Left ventricle myocardium inferior (tissue), 1 donor: ENCODE data around the gene PLBD2. TPM values are rescaled to one million over a fixed set of nuclear protein-coding genes. Genes with fewer than 3 reads are reported as not detected.

Source experiments
- DNase-seq: peaks from one replicate; pipeline ENCODE4 v3.0.0-alpha.2; 2020
- H3K27ac ChIP-seq: fragments of 200-600 bp; replicated peaks from 2 replicates; pipeline ENCODE4 v1.8.0; 2021
- H3K27me3 ChIP-seq: fragments of 200-600 bp; 2 replicates; pipeline ENCODE4 v1.8.0; 2021; ENCODE audit warnings: low read depth
- H3K36me3 ChIP-seq: fragments of 200-600 bp; 2 replicates; pipeline ENCODE4 v1.8.0; 2021
- H3K4me1 ChIP-seq: fragments of 200-600 bp; 2 replicates; pipeline ENCODE4 v1.8.0; 2021
- H3K4me3 ChIP-seq: fragments of 200-600 bp; 2 replicates; pipeline ENCODE4 v1.8.0; 2021; ENCODE audit warnings: mild to moderate bottlenecking, moderate library complexity
- H3K9me3 ChIP-seq: fragments of 200-600 bp; replicated peaks from 2 replicates; pipeline ENCODE4 v1.8.0; 2021
- CTCF ChIP-seq: fragments of 200-600 bp; IDR thresholded peaks from 2 replicates; pipeline ENCODE4 v1.8.0; 2021; ENCODE audit warnings: antibody characterized with exemption, mild to moderate bottlenecking, borderline replicate concordance
- intact Hi-C: fragments of 100-400 bp; cut with micrococcal nuclease; formaldehyde crosslinking; loops from one replicate; pipeline ENCODE4 v1.11.0; 2022
- total RNA-seq: library from RNA; stranded (reverse); fragmentation: NEBNext Ultra II Directional; extraction: Animal tissue kit (Norgen Biotek cat#: 25700); gene quantifications from one replicate; pipeline ENCODE4 v1.2.1, GENCODE V29; 2021
- donor health status: DM: no; HTN: yes; CAD: no; lungs with severe emphysema.

Gene PLBD2
- total RNA-seq, 1 donor from 2014 or later = 28.9 TPM

- intact Hi-C loops = no loop called here
- Histone ChIP-seq H3K27ac (no peak overlapping the region), H3K4me3 (no peak overlapping the region), H3K4me1 (peaks cover under 1% of the 10 kb centered on the region), H3K9me3 (peaks cover 5% of the 10 kb centered on the region), H3K27me3 (peaks cover 44% of the 10 kb centered on the region), H3K36me3 (no peaks in the 10 kb centered on the region)
- no peak for DNase-seq
- TF ChIP-seq CTCF = no peak
Measured at GRCh38 chr12:113398346-113399290, 40.2 kb downstream of the PLBD2 start.

DNA sequence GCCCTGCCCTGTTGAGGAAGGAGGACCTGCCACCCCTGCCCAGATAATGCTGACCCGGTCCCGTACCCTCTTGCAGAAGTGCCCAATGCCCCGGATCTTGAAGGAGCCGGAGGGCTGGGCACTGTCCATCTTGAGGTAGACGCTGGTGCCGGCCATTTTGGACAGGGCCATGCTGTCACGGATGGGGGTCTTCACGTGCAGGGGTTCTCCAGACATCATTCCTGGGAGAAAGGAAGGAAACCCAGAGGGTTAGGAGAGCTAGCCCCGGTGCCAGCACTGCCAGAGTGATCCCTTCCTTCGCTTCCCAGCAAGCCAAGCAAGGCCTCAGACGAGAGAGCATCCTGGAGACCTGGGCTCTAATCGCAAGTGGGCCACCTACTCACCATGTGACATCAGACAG, 41.1 kb downstream of the PLBD2 start:
- peaks cover 6% of the 10 kb centered on the region for H3K4me1 ChIP-seq
- TF ChIP-seq CTCF = no peak
- DNase-seq = no peak
- H3K4me3 ChIP-seq = no peak overlapping the region
- peaks cover 5% of the 10 kb centered on the region for H3K9me3 ChIP-seq
- H3K27me3 ChIP-seq = peaks cover 44% of the 10 kb centered on the region
- H3K27ac ChIP-seq = no peak overlapping the region
- H3K36me3 ChIP-seq = no peaks in the 10 kb centered on the region
- intact Hi-C loops = no loop called here

DNA sequence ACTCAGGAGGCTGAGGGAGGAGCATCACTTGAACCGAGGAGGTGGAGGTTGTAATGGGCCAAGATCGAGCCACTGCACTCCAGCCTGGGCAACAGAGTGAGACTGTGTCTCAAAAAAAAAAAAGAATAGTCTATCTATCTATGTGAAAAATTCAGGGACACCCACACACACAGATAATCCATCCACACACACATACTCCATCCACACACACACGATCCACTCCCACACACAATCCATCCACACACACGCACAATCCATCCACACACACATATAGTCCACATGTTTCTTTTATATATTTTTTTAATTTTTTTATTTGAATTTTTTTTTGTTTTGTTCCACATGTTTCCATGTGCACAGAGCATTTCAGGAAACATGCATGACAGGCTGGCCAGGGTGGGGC, 42.0 kb downstream of the PLBD2 start:
- H3K4me1 ChIP-seq = peaks cover 6% of the 10 kb centered on the region
- peaks cover 4% of the 10 kb centered on the region for H3K9me3 ChIP-seq
- no peak for TF ChIP-seq CTCF
- no peak for DNase-seq
- H3K36me3 ChIP-seq = no peaks in the 10 kb centered on the region
- H3K27me3 ChIP-seq = peaks cover 44% of the 10 kb centered on the region
- H3K4me3 ChIP-seq = no peak overlapping the region
- no peak overlapping the region for H3K27ac ChIP-seq
- intact Hi-C loops = no loop called here

DNA sequence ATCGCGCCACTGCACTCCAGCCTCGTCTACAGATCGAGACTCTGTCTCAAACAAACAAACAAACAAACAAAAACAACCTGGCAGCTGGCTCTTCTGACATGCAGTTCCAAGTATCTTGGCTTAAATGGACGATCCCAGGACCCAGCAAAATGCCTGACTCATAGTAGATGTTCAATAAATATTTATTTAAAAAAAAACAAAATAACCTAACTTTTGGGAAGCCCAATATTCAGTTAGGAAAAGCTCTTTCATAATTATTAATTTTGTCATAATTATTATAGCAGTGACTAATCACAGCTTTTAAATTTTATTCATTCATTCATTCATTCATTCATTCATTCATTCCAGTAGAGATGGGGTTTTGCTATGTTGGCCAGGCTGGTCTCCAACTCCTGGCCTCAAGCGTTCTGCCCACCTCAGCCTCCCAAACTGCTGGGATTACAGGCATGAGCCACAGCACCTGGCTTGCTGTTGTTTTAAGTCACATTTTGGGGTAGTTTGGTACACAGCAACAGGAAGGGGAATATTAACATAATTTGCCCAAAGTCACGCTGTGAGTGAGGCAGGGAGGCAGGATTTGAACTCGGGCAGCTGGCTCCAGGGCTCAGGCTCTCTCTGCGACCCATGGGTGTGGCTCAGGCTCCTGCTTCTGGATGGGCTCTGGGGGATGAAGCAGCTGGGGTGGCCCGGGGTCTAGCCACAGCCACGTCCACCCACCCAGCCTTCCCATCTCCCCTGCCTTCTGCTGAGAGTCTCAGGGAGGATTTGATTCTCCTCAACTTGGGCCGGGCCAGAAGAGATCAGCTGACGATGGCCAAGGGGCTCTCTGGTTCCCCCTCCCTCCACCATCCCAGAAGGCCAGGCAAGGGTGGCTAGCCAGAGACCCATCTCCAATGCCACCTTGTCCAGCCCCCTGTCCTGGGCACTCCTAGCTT, 42.9 kb downstream of the PLBD2 start:
- no peaks in the 10 kb centered on the region for H3K9me3 ChIP-seq
- DNase-seq = no peak
- H3K27me3 ChIP-seq = peaks cover 44% of the 10 kb centered on the region
- no peak overlapping the region for H3K27ac ChIP-seq
- H3K4me1 ChIP-seq = peaks cover 6% of the 10 kb centered on the region
- intact Hi-C loops = no loop called here
- no peak overlapping the region for H3K4me3 ChIP-seq
- TF ChIP-seq CTCF = no peak
- no peaks in the 10 kb centered on the region for H3K36me3 ChIP-seq

DNA sequence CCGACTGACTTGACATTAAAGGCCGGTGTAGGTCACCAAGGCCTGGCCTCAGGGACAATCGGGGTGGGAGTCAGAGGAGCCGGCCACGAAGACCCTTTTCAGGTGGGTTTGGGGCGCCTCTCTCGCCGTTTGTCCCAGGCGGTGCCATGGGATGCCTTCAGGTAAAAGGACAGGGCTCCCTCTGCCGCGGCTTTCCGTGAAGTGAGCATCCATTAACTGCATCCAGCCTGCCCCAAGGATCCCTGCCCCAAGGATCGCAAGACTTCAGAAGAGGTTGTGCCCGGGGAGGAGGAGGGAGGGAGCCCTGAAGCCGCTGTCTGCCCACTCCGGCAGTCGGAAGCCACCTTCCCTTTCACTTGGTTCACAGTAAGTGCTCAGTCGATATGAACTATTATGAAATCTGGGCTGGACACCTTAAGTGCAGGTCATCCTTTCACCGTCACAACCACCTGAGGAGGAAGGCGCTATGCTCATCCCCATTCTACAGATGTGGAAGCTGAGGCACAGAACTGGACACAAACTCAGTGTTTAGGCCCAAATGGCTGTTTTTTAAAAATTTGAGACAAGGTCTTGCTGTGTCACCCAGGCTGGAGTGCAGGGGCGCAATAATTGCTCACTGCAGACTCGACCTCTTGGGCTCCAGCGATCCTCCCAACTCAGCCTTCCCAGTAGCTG, 44.3 kb downstream of the PLBD2 start:
- no peak overlapping the region for H3K27ac ChIP-seq
- no peaks in the 10 kb centered on the region for H3K9me3 ChIP-seq
- H3K4me1 ChIP-seq = peaks cover 6% of the 10 kb centered on the region
- H3K27me3 ChIP-seq = peaks cover 44% of the 10 kb centered on the region
- DNase-seq = no peak
- no peak overlapping the region for H3K4me3 ChIP-seq
- no peak for TF ChIP-seq CTCF
- intact Hi-C loops = no loop called here
- no peaks in the 10 kb centered on the region for H3K36me3 ChIP-seq
